Hematopoietic multipotent progenitor cell treated with erythropoietin and hydrocortisone succinate and interleukin-3 and kit ligand, for 15 days (in vitro differentiated cells): ENCODE measurements around the gene NNT.
"Not testable (repeated sequence)": the region's sequence is repeated elsewhere in the genome, so short reads cannot be mapped to it uniquely, and the experiment has no call there.

Source experiments
- DNase-seq: peaks from one replicate; pipeline ENCODE4 v3.0.0-alpha.2; 2015; ENCODE audit warnings: low spot score

Gene NNT

GRCh38 chr5:43667379-43667778, 64.4 kb downstream of the NNT start:
- not testable (repeated sequence) for DNase-seq

DNA sequence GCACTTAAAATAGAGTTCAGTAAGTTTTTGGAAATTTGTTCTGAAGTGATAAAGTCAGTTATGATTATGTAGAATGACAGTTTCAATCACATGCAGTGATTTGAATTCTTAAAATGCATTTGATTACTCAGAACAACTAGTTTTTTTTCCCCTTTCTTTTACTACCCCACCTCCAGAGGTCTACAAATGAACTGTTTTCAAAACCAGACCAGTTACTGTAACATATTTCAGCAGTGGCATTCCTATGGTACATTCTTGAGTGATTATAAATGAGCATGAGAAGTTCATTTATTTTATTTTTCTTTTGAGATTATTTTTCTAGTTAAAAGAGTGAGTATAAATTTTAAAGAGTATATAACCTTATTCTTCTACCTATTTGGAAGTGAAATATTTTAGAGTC, 71.6 kb downstream of the NNT start:
- no peak for DNase-seq

- DNase-seq = no peak
Observed at GRCh38 chr5:43675357-43675756, 72.4 kb downstream of the NNT start.

- DNase-seq = no peak
Observed at GRCh38 chr5:43676083-43676840, 73.3 kb downstream of the NNT start.

- DNase-seq = no peak
Observed at GRCh38 chr5:43677253-43677652, 74.3 kb downstream of the NNT start.

DNA sequence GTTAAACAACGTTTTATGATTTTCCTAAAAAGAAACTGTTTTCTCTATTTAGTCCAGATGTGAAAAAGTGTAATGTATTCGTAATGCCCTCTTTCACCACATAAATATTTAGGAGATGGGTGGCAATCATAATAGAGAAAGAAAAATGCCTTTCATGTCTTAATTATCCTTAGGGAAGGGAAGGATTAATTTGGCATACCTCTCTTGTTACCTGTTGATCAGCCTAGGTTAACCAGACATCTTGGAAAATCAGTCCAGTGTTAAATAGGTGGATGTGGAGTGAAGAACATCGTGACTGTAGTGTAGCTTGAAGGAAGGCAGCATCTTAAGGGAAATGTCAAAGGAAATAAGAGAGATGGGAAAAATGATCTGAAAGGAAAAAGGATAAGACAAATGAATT, 76.2 kb downstream of the NNT start:
- no peak for DNase-seq

DNA sequence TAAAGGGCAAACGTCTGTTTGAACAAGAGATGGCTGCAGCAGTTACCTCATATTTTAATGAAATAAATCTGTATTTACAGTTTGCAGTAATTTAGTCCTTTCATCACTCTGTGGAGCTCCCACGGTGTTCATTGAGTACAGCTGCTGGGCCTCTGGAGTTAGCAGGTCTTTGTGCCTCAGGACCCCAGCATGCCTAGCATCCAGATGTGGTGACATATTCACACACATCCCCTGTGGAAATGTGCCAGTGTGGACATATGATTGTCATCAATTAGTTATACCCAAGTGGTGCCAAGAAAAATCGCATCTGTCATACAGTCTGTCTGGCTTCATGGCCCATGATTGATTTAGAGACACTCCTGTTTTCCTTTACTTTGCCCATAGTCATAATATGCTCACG, 77.3 kb downstream of the NNT start:
- no peak for DNase-seq

- no peak for DNase-seq
Observed at GRCh38 chr5:43683884-43684471, 81.0 kb downstream of the NNT start.

DNA sequence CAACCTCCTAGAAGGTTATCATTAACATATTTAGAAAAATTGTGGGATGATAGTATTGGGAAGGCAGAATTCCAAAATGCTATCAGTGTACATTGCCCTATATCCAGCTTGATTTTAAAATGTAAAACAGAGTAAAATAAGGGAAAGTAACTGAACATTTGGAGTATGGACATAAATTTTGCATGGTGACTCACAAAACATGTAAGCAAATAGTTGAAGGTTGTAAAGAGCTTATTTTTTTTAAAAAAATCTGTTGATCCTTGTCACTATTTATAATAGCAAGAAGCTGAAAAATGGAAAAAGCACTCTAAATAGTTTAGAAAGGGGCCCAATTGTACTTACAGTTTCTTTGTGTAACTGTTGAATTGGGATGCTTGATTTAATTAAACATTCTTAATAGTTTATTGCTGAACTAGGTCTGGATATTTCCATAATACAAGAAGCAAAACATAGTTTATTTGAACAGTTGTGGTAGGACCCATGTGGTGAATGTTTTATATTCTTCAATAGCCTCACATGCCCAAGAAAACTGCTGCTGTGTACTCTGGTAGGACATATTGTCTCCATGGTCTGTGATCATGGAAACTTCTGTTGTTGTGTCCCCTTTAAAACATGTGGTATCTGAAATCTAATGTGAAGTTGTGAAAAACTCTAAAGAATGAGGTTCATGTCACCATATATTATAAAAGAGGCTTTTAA, 82.4 kb downstream of the NNT start:
- DNase-seq = no peak

DNA sequence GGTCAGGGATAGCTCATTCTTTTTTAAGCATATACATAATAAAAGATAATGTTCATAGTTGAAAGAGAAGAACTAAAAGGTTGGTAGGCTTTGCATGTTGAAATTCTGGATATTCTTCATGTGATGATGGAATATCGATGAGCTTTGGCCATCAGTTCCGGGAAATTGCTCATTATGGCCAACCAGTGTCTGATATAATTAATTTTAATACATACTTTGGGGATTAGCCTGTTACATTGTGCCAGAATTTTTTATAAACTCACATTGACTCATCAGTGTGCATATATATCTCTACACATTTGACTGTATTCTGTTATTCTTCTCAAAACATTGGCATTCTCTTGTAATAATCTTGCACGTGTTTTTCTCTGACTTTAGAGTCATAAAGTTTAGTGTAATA, 84.3 kb downstream of the NNT start:
- DNase-seq = no peak

GRCh38 chr5:43691275-43691674, 88.3 kb downstream of the NNT start:
- no peak for DNase-seq

- DNase-seq = no peak
Observed at GRCh38 chr5:43691893-43692292, 88.9 kb downstream of the NNT start.

- no peak for DNase-seq
Observed at GRCh38 chr5:43693411-43693810, 90.4 kb downstream of the NNT start.

GRCh38 chr5:43694027-43694426, 91.0 kb downstream of the NNT start:
- DNase-seq = no peak

GRCh38 chr5:43696444-43696843, 93.5 kb downstream of the NNT start:
- DNase-seq = not testable (repeated sequence)

DNA sequence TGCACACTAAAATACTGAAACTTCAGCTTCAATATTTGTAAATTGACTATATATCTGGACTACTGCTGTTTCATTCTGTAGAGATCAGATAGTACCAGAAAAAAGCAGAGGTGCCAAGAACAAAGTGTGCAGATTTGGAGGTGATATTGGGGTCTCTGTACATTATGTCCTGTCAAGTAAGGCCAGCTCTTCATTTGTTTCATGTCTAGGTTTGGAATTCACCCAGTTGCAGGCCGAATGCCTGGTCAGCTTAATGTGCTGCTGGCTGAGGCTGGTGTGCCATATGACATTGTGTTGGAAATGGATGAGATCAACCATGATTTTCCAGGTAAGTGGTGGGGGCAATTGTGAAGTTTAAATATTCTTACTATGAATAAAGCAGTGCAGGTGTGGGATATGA, 96.9 kb downstream of the NNT start:
- DNase-seq = no peak

- no peak for DNase-seq
Observed at GRCh38 chr5:43700601-43701000, 97.6 kb downstream of the NNT start.

DNA sequence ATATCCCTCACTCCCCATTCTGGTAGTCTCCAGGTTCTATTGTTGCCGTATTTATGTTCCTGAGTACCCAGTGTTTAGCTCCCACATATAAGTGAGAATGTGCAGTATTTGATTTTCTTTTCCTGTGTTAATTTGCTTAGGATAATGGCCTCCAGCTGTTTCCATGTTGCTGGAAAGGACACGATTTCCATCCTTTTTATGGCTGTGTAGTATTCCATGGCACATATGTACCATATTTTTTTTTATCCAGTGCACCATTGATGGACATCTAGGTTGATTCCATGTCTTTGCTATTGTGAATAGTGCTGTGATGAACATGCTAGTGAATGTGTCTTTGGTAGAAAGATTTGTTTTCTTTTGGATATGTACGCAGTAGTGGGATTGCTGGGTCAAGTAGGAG, 98.2 kb downstream of the NNT start:
- no peak for DNase-seq

DNA sequence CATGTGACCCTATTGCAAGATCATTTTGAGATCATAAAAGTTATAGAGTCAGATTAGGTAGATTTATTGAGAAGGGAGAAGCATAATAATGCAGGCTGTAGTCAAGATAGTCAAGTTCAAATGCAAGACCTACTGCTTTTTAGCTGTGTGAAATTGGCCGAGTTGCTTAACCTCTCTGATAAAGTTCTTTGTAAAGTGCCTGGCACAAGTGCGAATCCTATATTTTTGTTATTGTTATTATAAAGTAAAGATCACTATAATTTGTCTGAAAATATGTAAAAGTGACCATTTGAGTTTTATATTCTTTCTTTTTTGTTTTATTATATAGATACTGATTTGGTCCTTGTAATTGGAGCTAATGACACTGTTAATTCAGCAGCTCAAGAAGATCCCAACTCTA, 99.3 kb downstream of the NNT start:
- no peak for DNase-seq

GRCh38 chr5:43702815-43703214, 99.8 kb downstream of the NNT start:
- DNase-seq = no peak

DNA sequence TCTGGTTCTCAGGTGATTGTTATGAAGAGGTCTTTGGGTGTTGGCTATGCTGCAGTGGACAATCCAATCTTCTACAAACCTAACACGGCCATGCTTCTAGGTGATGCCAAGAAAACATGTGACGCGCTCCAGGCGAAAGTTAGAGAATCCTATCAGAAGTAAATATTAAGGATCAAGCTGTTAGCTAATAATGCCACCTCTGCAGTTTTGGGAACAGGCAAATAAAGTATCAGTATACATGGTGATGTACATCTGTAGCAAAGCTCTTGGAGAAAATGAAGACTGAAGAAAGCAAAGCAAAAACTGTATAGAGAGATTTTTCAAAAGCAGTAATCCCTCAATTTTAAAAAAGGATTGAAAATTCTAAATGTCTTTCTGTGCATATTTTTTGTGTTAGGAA, 101.3 kb downstream of the NNT start:
- no peak for DNase-seq

GRCh38 chr5:43706576-43706975, 103.6 kb downstream of the NNT start:
- not testable (repeated sequence) for DNase-seq

- DNase-seq = no peak
Observed at GRCh38 chr5:43711496-43711895, 108.5 kb downstream of the NNT start.
